PFSK-1 (cell line): Measurements from ENCODE around the gene PHACTR3.

Source experiments
- FOXP2 ChIP-seq: optimal IDR thresholded peaks from 2 replicates; pipeline ENCODE3; 2011; ENCODE audit warnings: borderline replicate concordance, control low read depth, inconsistent platforms; ENCODE audit not compliant: insufficient read depth; ENCODE audit errors: extremely low read length, extremely low read depth
- POLR2AphosphoS5 ChIP-seq: IDR thresholded peaks from 2 replicates; pipeline ENCODE4 v1.6.1; 2012; ENCODE audit warnings: low read depth, mild to moderate bottlenecking, control low read depth, low read length, moderate library complexity
- SIN3A ChIP-seq: IDR thresholded peaks from 2 replicates; pipeline ENCODE4 v1.6.1; 2012; ENCODE audit warnings: mild to moderate bottlenecking, low read length, moderate library complexity, borderline replicate concordance; ENCODE audit not compliant: insufficient read depth
- TAF1 ChIP-seq: IDR thresholded peaks from 2 replicates; pipeline ENCODE4 v1.6.1; 2012; ENCODE audit warnings: low read length, control low read depth, borderline replicate concordance; ENCODE audit not compliant: insufficient read depth
- TF ChIP-seq, protein P1 (sequence below), 2 experiments: IDR thresholded peaks; 2 replicates each; pipeline versions ENCODE4 v1.6.1 to v1.8.0; 2011 to 2012; ENCODE audit warnings: low read depth in 2 of 2, low read length in 2 of 2, control low read depth in 1 of 2, inconsistent platforms in 1 of 2, mild to moderate bottlenecking in 1 of 2, moderate library complexity in 1 of 2; ENCODE audit not compliant: insufficient read depth in 1 of 2

The PHACTR3 gene

DNA sequence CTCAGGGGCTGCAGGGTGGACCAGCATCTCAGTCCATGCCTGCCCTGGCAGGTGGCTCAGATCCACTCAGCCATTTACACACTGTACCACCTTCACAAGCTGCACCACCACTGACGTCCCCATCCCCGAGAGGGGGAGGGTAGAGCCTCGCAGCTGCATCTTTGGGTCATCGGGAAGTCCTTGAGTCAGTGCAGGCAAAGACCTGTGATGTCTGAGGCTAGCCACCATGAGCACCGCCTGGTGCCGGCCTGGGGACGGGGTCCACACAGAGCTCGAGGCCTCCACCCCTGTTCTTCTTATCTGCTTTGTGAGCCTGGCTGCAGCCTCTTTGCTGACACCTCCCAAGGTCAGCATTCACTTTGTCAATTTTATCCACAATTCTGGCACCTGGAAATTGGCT is 141.4 kb downstream of the PHACTR3 start:
- TF ChIP-seq POLR2AphosphoS5 (no peak), TAF1 (no peak), SIN3A (no peak), FOXP2 (no peak)
- TF ChIP-seq, protein P1, sequence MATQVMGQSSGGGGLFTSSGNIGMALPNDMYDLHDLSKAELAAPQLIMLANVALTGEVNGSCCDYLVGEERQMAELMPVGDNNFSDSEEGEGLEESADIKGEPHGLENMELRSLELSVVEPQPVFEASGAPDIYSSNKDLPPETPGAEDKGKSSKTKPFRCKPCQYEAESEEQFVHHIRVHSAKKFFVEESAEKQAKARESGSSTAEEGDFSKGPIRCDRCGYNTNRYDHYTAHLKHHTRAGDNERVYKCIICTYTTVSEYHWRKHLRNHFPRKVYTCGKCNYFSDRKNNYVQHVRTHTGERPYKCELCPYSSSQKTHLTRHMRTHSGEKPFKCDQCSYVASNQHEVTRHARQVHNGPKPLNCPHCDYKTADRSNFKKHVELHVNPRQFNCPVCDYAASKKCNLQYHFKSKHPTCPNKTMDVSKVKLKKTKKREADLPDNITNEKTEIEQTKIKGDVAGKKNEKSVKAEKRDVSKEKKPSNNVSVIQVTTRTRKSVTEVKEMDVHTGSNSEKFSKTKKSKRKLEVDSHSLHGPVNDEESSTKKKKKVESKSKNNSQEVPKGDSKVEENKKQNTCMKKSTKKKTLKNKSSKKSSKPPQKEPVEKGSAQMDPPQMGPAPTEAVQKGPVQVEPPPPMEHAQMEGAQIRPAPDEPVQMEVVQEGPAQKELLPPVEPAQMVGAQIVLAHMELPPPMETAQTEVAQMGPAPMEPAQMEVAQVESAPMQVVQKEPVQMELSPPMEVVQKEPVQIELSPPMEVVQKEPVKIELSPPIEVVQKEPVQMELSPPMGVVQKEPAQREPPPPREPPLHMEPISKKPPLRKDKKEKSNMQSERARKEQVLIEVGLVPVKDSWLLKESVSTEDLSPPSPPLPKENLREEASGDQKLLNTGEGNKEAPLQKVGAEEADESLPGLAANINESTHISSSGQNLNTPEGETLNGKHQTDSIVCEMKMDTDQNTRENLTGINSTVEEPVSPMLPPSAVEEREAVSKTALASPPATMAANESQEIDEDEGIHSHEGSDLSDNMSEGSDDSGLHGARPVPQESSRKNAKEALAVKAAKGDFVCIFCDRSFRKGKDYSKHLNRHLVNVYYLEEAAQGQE (IDR thresholded peaks at IDR 0.05; ENCODE audit: insufficient read depth in 1 of 2, low read depth in 2 of 2, low read length in 2 of 2): no peak

DNA sequence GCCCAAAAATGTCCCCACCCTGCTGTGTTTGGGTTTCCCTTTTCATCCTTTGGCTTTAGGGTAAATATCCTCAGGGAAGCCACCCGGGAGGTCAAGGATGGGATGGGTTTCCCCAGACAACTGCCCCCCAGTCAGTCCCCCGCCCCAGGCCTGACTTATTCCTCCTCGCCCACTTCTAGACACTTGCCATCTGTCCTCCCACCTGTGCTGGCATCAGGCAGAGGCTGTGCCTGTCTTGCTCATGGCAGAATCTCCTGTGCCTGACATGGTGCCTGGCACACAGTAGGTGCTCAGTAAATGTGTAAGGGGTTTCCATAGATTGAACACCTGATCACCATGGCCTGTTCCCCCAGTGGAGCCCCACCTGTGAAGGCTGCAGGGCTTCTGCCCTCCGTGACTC is 141.8 kb downstream of the PHACTR3 start:
- TF ChIP-seq TAF1 (no peak), POLR2AphosphoS5 (no peak), SIN3A (no peak), FOXP2 (no peak)
- TF ChIP-seq, protein P1 (IDR thresholded peaks at IDR 0.05; ENCODE audit: insufficient read depth in 1 of 2, low read depth in 2 of 2, low read length in 2 of 2): no peak

DNA sequence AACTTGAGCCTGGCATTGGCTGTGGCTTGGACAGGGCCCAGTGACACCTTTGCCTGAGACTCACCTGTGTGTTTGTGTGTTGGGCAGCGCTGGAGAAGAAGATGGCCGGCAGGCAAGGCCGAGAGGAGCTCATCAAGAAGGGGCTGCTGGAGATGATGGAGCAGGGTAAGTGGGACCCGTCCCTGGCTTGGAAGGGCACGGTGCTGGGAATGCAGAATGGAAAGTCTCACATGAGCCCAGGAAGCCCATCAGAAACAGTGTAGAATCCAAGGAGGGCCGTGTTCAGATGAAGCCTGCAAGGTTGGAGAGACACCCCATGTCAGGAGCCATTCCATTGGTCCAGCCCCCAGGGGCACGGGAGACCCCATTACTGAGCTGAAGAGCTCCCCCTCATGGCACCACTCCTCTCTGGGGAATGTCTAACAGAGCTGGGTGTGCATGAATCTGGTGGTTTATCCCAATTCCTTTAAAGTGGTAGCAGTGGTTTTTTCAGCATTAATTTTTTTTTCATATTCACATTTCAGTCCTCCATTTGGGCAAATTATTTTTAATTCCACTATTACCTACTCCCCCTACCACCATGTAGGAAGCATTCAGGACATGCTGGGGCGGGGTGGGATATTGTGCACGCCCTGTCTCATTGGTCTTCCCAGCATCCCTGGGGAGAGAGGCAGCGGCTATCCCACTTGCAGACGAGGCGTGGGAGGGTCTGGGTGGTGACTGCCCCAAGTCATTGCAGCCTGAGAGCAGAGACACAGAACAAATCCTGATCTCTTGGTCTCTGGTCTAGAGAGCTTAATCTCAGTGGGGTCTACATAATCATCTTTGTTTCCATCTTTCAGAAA is 143.6 kb downstream of the PHACTR3 start:
- TF ChIP-seq FOXP2 (no peak), TAF1 (no peak), SIN3A (no peak)
- TF ChIP-seq, protein P1 (IDR thresholded peaks at IDR 0.05; ENCODE audit: insufficient read depth in 1 of 2, low read depth in 2 of 2, low read length in 2 of 2): no peak

DNA sequence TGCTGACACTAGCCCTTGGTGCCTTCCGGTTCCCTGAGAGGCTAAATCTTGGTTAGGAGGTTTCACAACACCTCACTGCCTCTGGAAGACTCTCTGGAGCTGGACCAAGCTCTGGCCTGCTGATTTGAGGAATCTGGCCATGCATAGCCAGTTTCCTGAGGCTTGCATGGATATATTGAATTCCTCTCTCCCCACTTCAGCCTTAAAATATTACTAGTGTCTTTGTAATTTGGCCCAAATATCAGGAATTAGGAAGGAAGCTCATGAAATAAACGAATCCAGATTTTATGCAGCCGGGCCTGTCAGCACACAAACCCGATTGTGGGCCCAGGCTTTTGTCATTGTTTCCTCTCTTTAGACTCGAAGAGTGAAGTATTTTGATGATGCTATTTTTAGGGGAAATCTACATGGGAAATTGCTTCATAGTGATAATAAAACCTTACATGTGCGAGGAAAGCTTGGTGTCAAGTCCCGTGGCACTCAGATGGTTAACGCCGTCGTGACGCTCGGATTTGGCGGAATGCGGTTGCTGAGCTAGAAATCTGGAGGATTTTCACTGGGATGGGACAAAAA is 144.4 kb downstream of the PHACTR3 start:
- TF ChIP-seq SIN3A (no peak), POLR2AphosphoS5 (no peak), FOXP2 (no peak), TAF1 (no peak)
- TF ChIP-seq, protein P1 (IDR thresholded peaks at IDR 0.05; ENCODE audit: insufficient read depth in 1 of 2, low read depth in 2 of 2, low read length in 2 of 2): no peak
